H1 (cell line): Measurements from ENCODE around the gene PRR16. TPM values are rescaled to one million over a fixed set of nuclear protein-coding genes. Genes with fewer than 3 reads are reported as not detected.

ENCODE experiments used
- BRCA1 ChIP-seq: IDR thresholded peaks from 2 replicates; pipeline ENCODE4 v1.6.1; 2012; ENCODE audit warnings: low read depth, low read length, improper control_type of control experiment
- KDM5A ChIP-seq: fragments of 200-600 bp; IDR thresholded peaks from 2 replicates; pipeline ENCODE4 v1.7.1; 2012; ENCODE audit warnings: mild to moderate bottlenecking, low read length, inconsistent platforms, mixed read lengths
- MAFK ChIP-seq: IDR thresholded peaks from 2 replicates; pipeline ENCODE4 v1.6.1; 2012; ENCODE audit warnings: low read depth, mild to moderate bottlenecking, improper control_type of control experiment, low read length
- RNF2 ChIP-seq: fragments of 200-900, 300-1000 bp; sonication (generic); IDR thresholded peaks from 2 replicates; pipeline ENCODE4 v1.7.1; 2016; ENCODE audit warnings: borderline replicate concordance, low read depth, mild to moderate bottlenecking, antibody characterized with exemption, low read length; ENCODE audit not compliant: poor library complexity, severe bottlenecking; ENCODE audit errors: missing control alignments
- SUZ12 ChIP-seq: fragments of 200-600 bp; sonication (generic); IDR thresholded peaks from 2 replicates; pipeline ENCODE4 v1.6.1; 2012; ENCODE audit warnings: mild to moderate bottlenecking, inconsistent platforms, low read length, moderate library complexity, mixed read lengths
- polyA plus RNA-seq, 7 experiments: library from polyadenylated mRNA; depleted of rRNA in 3 of 7; stranded (reverse) in 5 of 7; unstranded in 2 of 7; fragments of >200 nt in 5 of 7; fragments of 200-250 nt in 2 of 7; gene quantifications; 1 replicate in 5 of 7; 2 replicates in 1 of 7; 4 replicates in 1 of 7; pipeline versions ENCODE4 v1.2.1 to v1.2.3, GENCODE V29; 2011 to 2013; ENCODE audit warnings: missing spikeins in 2 of 7, mixed read lengths in 2 of 7
- total RNA-seq: library from RNA; stranded (reverse); fragmentation: NEBNext Ultra II Directional; extraction: Animal tissue kit (Norgen Biotek cat#: 25700); gene quantifications from 2 replicates; pipeline ENCODE4 v1.2.1, GENCODE V29; 2021

Gene PRR16
- total and polyA plus RNA-seq, 2 of the 8 experiments (the other 6 are each of a cell fraction or from before 2014, with no cell fraction given): 0.73 to 1.6 TPM

- TF ChIP-seq MAFK (no peak), KDM5A (no peak), RNF2 (no peak), SUZ12 (no peak), BRCA1 (no peak)
These were observed 150.6 kb downstream of the PRR16 start (continued) for GRCh38 chr5:120614531-120615180.
